ENCODE measurements around the gene NRDC. TPM values are rescaled to one million over a fixed set of nuclear protein-coding genes. Genes with fewer than 3 reads are reported as not detected.

NRDC gene
- polyA plus RNA-seq, 2 of the 4 experiments (the other 2 are of a cell fraction) = 129 to 162 TPM

DNA sequence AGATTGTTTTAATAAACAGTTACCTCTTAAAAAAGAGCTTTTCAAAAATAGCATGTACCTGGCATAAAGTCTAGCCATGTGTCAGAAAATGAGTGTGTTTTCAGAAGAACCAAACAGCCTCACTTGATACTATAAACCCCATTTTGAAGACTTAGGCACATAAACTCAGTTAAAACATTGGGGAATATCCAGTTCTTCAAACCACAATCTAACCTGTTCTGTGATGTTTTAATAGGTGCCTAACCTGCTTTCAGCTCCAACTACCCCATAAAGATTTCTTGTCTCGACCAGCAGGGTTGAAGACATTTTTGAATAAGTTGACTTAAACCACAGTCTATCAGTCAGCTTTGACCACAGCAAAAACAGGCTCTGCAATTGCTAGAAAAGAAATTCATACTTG lies 41.3 kb downstream of the NRDC start:
- ATAC-seq = no peak
- FAIRE-seq = no peak
- CTCF ChIA-PET = interaction anchor here (1.2 kb wide), 1 partner anchor 9 kb away, joined by 4 read pairs; no protein-coding TSS in a partner anchor
- POLR2A ChIA-PET = no interaction called here
- Histone ChIP-seq H3K4me1 (0 out of 3 replicates have a peak, but pooled peaks cover under 1% of the 10 kb centered on the region), H3K4me2 (no peak overlapping the region), H3K4me3 (no peak overlapping the region), H3K27ac (no peak overlapping the region), H3K9me3 (no peaks in the 10 kb centered on the region)
- no peak for DNase-seq (ENCODE audit: low read depth in 1 of 2, low spot score in 1 of 2)
- WGBS (ENCODE audit: missing lambda C conversion rate) = 92% methylated on average over 1 of the region's 1 CpG
- TF ChIP-seq, protein P1, sequence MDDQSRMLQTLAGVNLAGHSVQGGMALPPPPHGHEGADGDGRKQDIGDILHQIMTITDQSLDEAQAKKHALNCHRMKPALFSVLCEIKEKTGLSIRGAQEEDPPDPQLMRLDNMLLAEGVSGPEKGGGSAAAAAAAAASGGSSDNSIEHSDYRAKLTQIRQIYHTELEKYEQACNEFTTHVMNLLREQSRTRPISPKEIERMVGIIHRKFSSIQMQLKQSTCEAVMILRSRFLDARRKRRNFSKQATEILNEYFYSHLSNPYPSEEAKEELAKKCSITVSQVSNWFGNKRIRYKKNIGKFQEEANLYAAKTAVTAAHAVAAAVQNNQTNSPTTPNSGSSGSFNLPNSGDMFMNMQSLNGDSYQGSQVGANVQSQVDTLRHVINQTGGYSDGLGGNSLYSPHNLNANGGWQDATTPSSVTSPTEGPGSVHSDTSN (IDR thresholded peaks at IDR 0.05) = no peak

DNA sequence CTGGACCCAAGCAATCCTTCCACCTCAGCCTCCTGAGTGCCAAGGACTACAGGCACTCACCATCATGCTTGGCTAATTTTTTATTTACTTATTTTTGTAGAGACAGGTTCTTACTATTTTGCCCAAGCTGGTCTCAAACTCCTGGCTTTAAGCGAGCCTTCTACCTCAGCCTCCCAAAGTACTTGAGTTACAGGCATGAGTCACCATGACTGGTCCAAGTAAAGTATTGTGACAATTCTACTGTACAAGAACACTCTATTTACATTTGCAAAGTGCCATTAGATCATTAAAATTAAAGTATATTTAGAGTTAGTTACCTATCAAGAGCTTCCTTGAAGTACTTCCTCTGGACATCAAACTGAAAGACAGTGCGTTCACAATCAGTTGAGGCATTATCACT lies 44.8 kb downstream of the NRDC start:
- Histone ChIP-seq H3K4me1 (no peaks in the 10 kb centered on the region), H3K4me3 (no peak overlapping the region), H3K27ac (no peak overlapping the region), H3K4me2 (no peak overlapping the region), H3K9me3 (no peaks in the 10 kb centered on the region)
- WGBS (ENCODE audit: missing lambda C conversion rate) = 92% methylated on average over 2 of the region's 2 CpGs
- DNase-seq (ENCODE audit: low read depth in 1 of 2, low spot score in 1 of 2) (no peak), FAIRE-seq (no peak), ATAC-seq (no peak)
- POLR2A ChIA-PET = no interaction called here
- TF ChIP-seq, protein P2, sequence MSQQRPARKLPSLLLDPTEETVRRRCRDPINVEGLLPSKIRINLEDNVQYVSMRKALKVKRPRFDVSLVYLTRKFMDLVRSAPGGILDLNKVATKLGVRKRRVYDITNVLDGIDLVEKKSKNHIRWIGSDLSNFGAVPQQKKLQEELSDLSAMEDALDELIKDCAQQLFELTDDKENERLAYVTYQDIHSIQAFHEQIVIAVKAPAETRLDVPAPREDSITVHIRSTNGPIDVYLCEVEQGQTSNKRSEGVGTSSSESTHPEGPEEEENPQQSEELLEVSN (IDR thresholded peaks at IDR 0.05; ENCODE audit: borderline replicate concordance, low read depth) = no peak
- TF ChIP-seq HOXB5 (CRISPR knock-in tag; IDR thresholded peaks at IDR 0.05) = no peak
- TF ChIP-seq, protein P3, sequence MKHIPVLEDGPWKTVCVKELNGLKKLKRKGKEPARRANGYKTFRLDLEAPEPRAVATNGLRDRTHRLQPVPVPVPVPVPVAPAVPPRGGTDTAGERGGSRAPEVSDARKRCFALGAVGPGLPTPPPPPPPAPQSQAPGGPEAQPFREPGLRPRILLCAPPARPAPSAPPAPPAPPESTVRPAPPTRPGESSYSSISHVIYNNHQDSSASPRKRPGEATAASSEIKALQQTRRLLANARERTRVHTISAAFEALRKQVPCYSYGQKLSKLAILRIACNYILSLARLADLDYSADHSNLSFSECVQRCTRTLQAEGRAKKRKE (CRISPR knock-in tag; IDR thresholded peaks at IDR 0.05; ENCODE audit: low read depth) = no peak
- TF ChIP-seq CEBPB (IDR thresholded peaks at IDR 0.05) = no peak
- TF ChIP-seq POLR2A (IDR thresholded peaks at IDR 0.05; ENCODE audit: low read length) = no peak
- TF ChIP-seq ZFP36 (IDR thresholded peaks at IDR 0.05; ENCODE audit: borderline replicate concordance, partially characterized antibody) = no peak
- TF ChIP-seq, protein P4, sequence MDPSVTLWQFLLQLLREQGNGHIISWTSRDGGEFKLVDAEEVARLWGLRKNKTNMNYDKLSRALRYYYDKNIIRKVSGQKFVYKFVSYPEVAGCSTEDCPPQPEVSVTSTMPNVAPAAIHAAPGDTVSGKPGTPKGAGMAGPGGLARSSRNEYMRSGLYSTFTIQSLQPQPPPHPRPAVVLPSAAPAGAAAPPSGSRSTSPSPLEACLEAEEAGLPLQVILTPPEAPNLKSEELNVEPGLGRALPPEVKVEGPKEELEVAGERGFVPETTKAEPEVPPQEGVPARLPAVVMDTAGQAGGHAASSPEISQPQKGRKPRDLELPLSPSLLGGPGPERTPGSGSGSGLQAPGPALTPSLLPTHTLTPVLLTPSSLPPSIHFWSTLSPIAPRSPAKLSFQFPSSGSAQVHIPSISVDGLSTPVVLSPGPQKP (IDR thresholded peaks at IDR 0.05; ENCODE audit: low read depth, low read length) = no peak
- TF ChIP-seq, protein P5, sequence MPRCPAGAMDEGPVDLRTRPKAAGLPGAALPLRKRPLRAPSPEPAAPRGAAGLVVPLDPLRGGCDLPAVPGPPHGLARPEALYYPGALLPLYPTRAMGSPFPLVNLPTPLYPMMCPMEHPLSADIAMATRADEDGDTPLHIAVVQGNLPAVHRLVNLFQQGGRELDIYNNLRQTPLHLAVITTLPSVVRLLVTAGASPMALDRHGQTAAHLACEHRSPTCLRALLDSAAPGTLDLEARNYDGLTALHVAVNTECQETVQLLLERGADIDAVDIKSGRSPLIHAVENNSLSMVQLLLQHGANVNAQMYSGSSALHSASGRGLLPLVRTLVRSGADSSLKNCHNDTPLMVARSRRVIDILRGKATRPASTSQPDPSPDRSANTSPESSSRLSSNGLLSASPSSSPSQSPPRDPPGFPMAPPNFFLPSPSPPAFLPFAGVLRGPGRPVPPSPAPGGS (IDR thresholded peaks at IDR 0.05) = no peak
- no peak for TF ChIP-seq RCOR1 (IDR thresholded peaks at IDR 0.05; ENCODE audit: low read depth, low read length)
- no peak for TF ChIP-seq MAFK (IDR thresholded peaks at IDR 0.05; ENCODE audit: partially characterized antibody)
- TF ChIP-seq RARB (CRISPR knock-in tag; IDR thresholded peaks at IDR 0.05) = no peak
- TF ChIP-seq FOSB (CRISPR knock-in tag; IDR thresholded peaks at IDR 0.05) = no peak
- TF ChIP-seq PHF8 (IDR thresholded peaks at IDR 0.05; ENCODE audit: borderline replicate concordance, low read depth) = no peak
- TF ChIP-seq GATA3 (IDR thresholded peaks at IDR 0.05; ENCODE audit: borderline replicate concordance) = no peak
- no peak for TF ChIP-seq EHMT2 (IDR thresholded peaks at IDR 0.05; ENCODE audit: low read depth)
- TF ChIP-seq HOXA7 (CRISPR knock-in tag; IDR thresholded peaks at IDR 0.05) = no peak
- no peak for TF ChIP-seq EHF (CRISPR knock-in tag; IDR thresholded peaks at IDR 0.05)
- TF ChIP-seq HEYL (CRISPR knock-in tag; IDR thresholded peaks at IDR 0.05) = no peak
- CTCF ChIA-PET = interaction anchor here (0.7 kb wide), 1 partner anchor 167 kb away, joined by 3 read pairs; no protein-coding TSS in a partner anchor

DNA sequence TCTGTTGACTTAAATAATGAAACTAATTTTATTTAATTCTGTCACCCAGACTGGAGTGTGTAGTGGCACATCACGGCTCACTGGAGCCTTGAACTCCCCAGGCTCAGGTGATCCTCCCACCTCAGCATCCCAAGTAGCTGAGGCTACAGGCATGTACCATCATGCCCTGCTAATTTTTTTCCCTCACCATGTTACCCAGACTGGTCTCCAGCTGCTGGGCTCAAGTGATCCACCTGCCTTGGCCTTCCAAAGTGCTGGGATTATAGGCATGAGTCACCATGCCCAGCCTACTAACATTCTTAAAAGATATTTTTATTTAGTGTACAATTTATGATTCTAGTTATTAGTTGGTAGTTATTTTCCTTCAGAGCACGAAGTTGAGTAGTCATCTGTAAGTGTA lies 49.5 kb downstream of the NRDC start:
- H3K4me2 ChIP-seq = no peak overlapping the region
- CTCF ChIA-PET = no interaction called here
- no peak overlapping the region for H3K4me3 ChIP-seq
- no peaks in the 10 kb centered on the region for H3K4me1 ChIP-seq
- TF ChIP-seq JUNB (IDR thresholded peaks at IDR 0.05) (no peak), POLR2AphosphoS2 (conservative IDR thresholded peaks at IDR 0.05; ENCODE audit: low read length) (no peak), MYC (IDR thresholded peaks at IDR 0.05; ENCODE audit: borderline replicate concordance, low read length) (no peak)
- TF ChIP-seq, protein P6, sequence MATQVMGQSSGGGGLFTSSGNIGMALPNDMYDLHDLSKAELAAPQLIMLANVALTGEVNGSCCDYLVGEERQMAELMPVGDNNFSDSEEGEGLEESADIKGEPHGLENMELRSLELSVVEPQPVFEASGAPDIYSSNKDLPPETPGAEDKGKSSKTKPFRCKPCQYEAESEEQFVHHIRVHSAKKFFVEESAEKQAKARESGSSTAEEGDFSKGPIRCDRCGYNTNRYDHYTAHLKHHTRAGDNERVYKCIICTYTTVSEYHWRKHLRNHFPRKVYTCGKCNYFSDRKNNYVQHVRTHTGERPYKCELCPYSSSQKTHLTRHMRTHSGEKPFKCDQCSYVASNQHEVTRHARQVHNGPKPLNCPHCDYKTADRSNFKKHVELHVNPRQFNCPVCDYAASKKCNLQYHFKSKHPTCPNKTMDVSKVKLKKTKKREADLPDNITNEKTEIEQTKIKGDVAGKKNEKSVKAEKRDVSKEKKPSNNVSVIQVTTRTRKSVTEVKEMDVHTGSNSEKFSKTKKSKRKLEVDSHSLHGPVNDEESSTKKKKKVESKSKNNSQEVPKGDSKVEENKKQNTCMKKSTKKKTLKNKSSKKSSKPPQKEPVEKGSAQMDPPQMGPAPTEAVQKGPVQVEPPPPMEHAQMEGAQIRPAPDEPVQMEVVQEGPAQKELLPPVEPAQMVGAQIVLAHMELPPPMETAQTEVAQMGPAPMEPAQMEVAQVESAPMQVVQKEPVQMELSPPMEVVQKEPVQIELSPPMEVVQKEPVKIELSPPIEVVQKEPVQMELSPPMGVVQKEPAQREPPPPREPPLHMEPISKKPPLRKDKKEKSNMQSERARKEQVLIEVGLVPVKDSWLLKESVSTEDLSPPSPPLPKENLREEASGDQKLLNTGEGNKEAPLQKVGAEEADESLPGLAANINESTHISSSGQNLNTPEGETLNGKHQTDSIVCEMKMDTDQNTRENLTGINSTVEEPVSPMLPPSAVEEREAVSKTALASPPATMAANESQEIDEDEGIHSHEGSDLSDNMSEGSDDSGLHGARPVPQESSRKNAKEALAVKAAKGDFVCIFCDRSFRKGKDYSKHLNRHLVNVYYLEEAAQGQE (IDR thresholded peaks at IDR 0.05) = no peak
- TF ChIP-seq, protein P3 (CRISPR knock-in tag; IDR thresholded peaks at IDR 0.05; ENCODE audit: low read depth) = no peak
- POLR2A ChIA-PET = no interaction called here
- no peak for ATAC-seq
- no peak for DNase-seq (ENCODE audit: low read depth in 1 of 2, low spot score in 1 of 2)
- 91% methylated on average over 2 of the region's 2 CpGs for WGBS (ENCODE audit: missing lambda C conversion rate)
- no peak for FAIRE-seq
- H3K9me3 ChIP-seq = no peaks in the 10 kb centered on the region
- no peak overlapping the region for H3K27ac ChIP-seq

All from A549 (cell line).